NCI-H526 (cell line): Measurements from ENCODE around the gene CHRM2.

Experiments
- DNase-seq, 2 experiments: peaks; one replicate each; lab custom pipeline; 2025; lab: John Stamatoyannopoulos, UW

The CHRM2 gene

DNA sequence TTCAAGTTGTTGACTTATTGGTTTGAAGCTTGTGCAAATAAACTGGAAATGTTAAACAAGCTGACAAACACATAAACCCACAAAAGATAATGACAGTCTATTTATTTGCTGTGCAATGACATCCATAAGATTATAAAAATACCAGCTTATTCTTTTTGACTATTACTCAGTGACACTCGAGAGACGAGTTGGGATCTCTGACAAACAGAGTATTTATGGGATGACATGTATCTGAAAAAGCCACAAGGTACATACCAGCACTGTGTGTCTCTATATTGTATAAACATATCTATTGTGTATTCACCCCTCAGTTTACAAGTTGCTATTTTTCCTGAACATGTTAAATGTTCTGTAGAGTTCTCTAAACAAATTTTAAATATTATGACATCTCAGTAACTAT, 88.9 kb downstream of the CHRM2 start:
- no peak for DNase-seq

DNA sequence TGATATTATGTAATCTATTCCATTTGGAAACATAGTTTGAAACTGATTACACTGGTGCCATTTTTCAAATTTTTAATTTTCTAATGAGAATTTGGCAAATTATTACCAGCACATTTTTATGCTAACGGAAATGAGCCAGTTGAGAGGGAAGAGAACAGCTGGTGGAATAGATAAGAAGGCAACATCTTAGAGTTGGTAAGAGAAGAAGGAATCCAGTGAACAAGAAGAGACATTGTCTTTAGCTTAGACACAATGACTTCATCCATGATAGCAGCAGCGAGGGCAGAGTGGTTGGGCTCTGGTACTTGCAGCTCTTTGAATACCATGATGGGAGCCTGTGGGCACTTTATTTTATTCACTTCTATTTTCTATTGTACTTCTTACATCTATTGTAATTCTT, 89.6 kb downstream of the CHRM2 start:
- DNase-seq, result no peak

DNA sequence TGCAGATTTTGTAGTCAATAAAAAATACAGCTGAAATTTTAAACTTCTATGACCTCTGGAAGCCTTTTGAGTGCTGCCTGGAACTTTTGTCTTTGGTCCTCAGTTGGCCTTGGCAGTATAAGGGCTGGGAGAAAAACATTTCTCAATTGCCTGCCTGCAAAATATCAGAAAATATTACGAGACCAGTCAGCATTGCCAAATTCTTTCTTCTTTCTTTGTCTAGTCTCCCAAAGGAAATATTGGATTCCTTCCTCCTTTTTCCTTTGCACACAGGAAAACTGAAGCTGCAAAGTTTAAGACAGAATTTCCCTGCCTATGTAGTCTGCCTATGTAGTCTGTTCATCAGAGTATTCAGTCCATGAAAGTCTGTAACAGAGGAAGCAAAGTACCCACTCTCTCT, 95.9 kb downstream of the CHRM2 start:
- no peak for DNase-seq

- DNase-seq, result no peak
Measured at GRCh38 chr7:136966825-136967224, 98.4 kb downstream of the CHRM2 start.

- DNase-seq, result no peak
Measured at GRCh38 chr7:136969761-136970160, 101.3 kb downstream of the CHRM2 start.

DNA sequence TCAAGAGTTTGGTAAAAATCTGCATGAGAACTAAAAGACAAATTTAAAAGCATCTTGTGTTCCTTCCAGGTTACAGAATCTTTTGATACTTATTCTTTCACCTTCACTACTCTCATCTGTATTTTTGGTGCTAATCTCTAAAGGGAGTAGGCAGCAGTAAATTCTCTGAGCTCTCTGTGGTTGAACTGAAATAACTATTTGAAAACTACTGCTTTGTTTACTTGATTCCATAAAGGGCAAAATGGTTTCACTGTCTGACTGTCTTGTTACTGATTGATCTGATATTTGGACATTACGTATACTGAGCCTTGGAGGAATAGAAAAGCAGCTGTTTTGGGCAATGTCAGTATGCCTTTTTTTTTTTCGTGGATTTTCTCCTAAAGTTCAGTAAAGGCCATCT, 103.3 kb downstream of the CHRM2 start:
- DNase-seq, result no peak

DNA sequence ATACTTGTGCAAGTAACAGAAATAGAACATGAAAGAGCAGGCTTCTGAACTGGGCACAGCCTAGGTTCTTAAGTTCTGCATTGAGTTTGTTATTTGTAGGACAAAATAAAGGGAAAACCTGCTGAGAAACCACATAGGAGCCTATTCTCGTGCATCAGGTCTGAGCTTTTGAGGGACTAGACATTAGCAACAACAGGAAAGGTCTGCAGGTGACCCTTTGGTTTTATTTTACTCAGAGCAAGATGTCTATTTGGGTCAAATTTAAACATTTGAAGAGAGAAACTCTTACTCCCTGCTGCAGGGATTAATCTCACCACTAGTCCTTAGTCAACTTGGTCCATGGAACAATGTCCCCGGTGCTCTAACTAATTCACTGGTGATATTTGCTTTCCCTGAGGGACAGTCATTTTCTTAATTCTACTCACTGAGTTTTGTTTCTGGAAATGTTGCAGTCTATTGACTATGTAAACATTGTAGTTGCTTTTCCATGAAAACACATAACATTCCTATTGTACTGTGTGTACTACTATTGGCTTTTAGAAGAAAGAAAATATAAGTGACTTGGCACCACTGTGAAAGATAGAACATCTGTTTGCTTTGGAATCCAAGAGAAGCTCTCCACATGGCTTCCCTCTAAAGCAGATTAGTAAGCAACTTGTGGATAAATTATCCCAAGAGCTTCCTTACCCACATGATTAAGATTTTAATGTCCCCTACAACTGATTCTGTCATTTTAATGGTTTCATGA, 108.2 kb downstream of the CHRM2 start:
- DNase-seq, result no peak

DNA sequence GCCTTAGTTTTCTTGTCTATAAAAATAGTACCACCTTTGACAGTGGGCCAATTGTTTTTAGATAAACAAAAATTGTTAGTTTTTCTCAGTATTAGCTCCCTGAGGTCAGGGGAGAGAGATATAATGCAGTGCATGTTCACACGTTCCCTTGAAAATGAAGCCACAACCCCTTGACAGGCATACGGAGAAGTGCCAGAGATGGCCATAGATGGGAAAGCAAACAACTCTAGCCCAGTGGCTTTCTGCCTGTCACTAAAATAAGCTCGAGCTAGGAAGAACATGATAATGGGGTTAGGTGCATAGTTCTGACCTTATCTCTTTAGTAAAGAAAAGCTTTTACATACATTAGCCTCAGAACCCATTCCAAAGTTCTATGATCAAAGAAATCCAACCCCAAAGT, 124.9 kb downstream of the CHRM2 start:
- no peak for DNase-seq

- DNase-seq, result no peak
Measured at GRCh38 chr7:136997735-136998134, 129.3 kb downstream of the CHRM2 start.

- no peak for DNase-seq
Measured at GRCh38 chr7:136998495-136998894, 130.0 kb downstream of the CHRM2 start.

- DNase-seq, result no peak
Measured at GRCh38 chr7:137000621-137001020, 132.2 kb downstream of the CHRM2 start.

DNA sequence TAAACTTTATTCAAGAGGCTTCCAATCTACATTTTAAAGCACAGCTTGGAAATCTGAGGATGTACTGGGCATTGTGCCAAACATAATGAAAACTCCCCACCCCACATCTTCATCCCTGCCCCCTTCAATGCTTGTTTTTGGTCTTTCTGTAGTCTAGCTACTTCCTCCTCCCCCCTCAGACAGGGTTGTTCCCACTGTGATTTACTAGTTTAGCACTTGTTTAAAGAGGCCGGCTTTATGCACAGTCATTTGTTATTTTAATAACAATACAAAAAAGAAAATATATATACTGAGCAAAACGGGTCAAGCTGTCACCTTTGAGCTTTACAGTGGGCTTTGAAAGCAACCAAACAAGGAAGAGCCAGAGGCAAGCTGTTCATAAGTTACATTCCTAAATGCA, 132.6 kb downstream of the CHRM2 start:
- DNase-seq, result no peak

- DNase-seq, result no peak
Measured at GRCh38 chr7:137001478-137001877, 133.0 kb downstream of the CHRM2 start.

DNA sequence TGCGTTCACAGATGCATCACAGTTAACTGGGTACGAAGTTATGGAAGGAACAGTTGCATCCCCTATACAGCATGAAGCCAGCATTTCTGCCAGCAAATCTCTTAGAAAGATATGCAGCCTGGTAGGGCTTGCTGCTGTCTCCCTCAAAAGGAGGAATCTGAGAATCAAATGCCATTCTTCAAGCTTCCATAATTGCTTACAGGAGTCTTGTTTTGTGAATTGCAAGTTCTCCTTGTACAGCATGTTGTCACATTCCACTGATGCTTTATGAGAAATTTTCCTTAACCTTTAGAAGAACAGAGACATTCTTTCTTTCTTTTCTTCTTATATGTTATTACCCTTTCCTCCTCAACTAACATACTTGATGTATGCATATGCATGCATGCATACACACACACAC, 134.6 kb downstream of the CHRM2 start:
- DNase-seq, result no peak

GRCh38 chr7:137003566-137003965, 135.1 kb downstream of the CHRM2 start:
- no peak for DNase-seq

- DNase-seq, result no peak
Measured at GRCh38 chr7:137005873-137006272, 137.4 kb downstream of the CHRM2 start.

DNA sequence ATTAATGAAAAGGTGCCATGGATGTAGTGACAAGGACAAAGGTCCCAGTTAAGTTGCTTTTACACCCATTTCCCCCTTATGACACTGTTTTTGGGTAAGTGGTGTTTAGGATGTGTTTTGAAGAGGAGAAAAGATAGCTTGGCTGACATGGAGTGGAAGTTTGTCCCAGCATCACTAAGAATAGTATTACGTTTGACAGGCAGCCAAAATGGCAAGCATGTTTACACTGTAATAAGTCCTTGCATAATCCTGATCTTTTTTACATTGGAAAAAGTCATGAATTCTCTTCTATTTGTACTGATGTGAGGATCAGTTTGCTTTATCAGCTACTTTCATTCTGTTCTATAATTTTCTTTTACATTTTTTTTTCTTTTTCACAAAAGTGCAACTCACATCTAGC, 137.8 kb downstream of the CHRM2 start:
- DNase-seq, result no peak

DNA sequence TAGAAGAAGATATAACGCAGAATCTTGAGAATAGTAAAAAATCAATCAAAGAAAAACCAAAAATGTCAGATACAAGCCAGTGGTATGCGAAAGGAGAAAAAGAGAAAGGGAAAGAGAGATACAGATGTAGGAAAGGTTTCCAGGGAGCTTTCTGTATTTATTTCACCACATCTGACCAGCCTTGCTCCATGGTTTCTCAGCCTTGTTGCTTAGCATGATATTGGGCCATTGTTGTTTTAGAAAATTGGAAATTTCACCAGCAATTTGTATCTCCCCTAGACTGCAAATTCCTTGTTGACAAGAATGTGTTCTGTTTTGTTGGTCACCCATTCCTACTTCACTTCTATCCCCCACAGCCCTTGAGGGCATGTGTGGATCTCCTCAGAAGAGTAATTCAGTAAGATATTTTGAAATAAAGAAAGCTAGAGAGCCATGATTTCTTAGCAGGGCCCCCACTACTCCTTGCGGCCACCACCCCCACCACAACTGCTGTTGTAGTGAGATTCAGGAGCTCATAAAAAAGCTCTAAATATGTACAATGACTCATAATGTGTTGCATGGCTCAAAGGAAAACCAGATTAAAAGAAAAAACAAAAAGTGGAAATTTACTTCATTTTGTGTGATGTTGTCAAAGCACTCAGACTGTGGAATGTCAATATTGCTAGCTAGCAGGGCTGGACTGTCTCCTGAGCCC, 138.7 kb downstream of the CHRM2 start:
- no peak for DNase-seq

DNA sequence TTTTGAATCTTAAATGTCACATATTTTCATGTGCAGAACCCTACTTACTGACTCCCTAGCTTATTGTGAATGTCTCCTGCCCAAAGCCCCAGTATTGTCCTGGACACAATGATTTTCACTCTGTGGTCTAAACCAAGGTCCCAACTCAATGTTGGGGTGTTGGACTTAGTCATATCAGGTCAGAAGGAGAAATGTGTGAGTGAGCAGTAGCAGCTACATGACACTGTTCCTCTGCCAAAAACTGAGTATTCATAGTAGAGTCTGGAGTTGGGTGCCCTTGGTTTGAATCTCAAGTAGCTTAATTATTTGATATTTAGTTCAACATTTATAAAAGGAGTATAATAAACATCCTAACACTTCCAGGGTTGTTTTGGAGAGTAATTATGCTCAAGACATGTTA, 141.0 kb downstream of the CHRM2 start:
- DNase-seq, result no peak

DNA sequence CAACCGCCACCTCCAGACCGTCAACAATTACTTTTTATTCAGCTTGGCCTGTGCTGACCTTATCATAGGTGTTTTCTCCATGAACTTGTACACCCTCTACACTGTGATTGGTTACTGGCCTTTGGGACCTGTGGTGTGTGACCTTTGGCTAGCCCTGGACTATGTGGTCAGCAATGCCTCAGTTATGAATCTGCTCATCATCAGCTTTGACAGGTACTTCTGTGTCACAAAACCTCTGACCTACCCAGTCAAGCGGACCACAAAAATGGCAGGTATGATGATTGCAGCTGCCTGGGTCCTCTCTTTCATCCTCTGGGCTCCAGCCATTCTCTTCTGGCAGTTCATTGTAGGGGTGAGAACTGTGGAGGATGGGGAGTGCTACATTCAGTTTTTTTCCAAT, 146.6 kb downstream of the CHRM2 start:
- DNase-seq, result no peak

GRCh38 chr7:137017221-137017620, 148.8 kb downstream of the CHRM2 start:
- DNase-seq, result no peak

DNA sequence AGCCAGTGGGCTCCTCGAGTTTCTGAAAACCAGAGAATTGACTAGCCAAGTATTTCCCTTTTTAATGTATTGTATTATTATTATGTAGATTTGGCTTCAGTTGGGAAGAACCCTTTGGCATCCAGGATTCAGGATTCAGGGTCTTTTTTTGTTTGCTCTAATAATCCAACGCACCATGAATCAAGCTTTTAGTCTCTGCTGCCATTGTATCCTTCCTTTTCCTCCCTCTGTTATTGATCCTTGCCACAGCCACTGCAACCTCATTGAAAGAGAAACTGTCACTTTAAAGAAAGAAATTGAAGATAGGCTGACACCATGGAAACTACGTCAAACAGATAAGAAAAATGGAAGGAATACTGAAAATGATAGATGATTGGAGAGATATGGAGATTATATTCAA, 150.0 kb downstream of the CHRM2 start:
- no peak for DNase-seq

DNA sequence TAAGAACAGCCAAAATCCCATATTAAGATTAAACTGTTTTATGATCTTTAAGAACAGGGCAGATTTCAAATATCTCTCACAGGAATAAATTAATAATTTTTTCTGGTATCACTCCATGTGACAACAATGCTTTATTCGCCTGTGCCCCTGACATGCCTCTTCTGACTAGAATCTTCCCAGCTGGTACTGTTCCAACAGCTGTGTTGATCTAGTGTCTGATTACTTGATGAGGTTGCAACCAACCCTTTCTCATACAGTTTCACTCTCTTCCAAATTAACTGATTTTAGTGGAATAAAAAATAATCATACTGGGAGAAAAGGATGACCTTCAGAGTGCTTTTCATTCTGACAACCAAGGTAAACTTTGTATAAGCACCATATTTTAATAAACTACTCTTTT, 151.9 kb downstream of the CHRM2 start:
- DNase-seq, result peak in 1 of 2 experiments; percentile 21
